Measurements from ENCODE around the gene ANKRD60. TPM values are rescaled to one million over a fixed set of nuclear protein-coding genes. Genes with fewer than 3 reads are reported as not detected.

Gene ANKRD60
- total RNA-seq, 1 donor from 2014 or later: not detected

DNA sequence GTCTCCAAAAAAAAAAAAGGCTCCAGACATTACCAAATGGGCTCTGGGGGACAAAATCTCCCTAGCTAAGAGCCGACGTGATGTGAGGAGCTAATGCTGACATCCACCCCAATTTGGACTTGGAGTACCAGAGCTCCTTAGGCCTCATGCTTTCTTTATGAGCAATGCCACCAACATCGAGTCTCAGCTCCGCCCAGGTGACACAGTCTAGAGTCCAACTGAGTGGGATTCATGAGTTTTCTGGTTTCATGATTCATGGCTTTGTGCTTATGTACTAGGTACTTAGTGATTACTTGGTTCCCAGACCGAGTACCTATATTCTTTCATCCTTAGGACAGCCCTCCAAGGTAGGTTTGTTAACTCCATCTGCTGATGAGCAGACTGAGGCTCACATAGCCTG lies 4.4 kb downstream of the ANKRD60 start:
- intact Hi-C loops (cut with micrococcal nuclease): no loop called here

DNA sequence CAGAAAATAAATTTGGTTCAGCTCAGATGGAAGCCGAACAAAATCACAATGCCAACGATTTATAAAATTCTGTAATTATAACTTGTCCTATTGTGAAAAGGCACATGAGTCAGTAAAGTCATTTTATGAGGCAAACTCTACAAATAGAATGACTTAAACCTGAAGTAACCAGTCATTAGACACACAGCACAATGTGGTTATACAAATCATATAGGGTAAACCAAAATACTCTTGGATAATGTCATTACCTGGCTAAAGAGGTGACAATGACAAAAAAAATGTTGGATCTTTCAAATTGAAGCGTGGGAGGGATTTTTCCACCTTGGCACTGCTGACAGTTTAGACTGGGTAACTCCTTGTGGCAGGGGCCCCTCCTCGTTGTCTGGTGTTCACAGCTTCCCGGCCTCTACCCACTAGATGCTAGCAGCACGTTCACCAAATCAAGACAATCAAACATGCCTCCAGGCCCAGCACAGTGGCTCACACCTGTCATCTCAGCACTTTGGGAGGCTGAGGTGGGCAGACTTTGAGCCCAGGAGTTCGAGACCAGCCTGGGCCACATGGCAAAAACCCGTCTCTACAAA lies 5.0 kb downstream of the ANKRD60 start:
- intact Hi-C loops (cut with micrococcal nuclease): no loop called here

DNA sequence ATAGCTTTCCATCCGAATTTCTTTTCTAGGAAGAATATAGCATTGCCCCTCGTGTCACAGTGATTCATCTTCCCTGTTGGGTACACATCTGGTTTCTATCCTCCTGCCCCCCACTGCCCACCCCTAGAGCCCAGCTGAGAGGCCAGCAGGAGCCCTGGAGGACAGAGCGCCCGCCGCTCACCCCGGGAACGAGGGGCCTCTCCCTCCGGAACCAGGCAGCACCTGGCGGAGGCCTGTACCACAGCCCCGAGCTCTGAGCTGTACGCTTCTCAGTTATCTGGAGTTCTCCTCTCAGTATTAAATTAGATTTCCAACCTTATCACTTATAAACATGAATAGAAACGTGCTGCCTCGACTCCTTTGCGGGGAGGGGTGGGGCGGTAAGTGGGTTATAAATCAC lies 6.0 kb downstream of the ANKRD60 start:
- intact Hi-C loops (cut with micrococcal nuclease): no loop called here

DNA sequence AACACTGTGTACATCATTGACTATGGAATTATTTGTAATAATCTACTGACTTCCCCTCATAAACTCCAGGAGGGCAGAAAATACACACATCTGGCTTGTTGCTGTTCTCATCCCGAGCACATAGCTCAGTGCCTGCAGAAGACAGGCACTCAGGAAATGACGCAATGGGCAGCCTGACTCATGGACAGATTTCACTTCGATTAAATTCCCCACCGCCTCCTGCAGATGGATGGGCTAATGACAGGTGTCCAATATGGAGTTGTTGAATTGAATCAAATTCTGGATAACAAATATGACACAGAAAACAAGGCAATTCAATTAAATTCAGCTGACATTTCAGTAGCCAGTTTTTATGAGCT lies 9.1 kb downstream of the ANKRD60 start:
- intact Hi-C loops (cut with micrococcal nuclease): no loop called here

- intact Hi-C loops (cut with micrococcal nuclease): no loop called here
Measured at GRCh38 chr20:58218665-58219341, 9.7 kb downstream of the ANKRD60 start.

- intact Hi-C loops (cut with micrococcal nuclease): no loop called here
Measured at GRCh38 chr20:58216334-58216733, 12.1 kb downstream of the ANKRD60 start.

- intact Hi-C loops (cut with micrococcal nuclease): no loop called here
Measured at GRCh38 chr20:58215116-58215515, 13.3 kb downstream of the ANKRD60 start.

GRCh38 chr20:58214310-58214709 lies 14.1 kb downstream of the ANKRD60 start:
- intact Hi-C loops (cut with micrococcal nuclease): no loop called here

GRCh38 chr20:58213716-58214115 lies 14.7 kb downstream of the ANKRD60 start:
- intact Hi-C loops (cut with micrococcal nuclease): no loop called here

DNA sequence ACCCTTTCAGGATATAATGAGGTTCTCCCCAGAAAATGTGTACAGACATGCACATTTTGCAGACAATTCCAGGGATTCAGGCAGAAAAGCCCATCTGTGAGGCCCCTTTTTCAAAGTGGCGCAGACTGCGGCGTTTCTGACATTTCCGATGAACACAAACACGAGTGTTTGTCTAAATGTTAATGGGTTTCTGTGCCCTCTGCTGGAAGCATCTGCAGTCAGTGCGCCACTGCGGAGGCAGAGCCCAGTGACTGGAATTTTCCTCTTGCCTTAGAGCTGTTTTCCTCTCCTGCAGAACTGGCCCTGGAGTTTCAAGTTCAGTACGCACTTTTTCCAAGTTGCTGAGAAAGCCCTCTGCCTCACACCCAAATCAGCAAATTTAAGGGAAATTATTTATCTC lies 15.3 kb downstream of the ANKRD60 start:
- intact Hi-C loops (cut with micrococcal nuclease): no loop called here

DNA sequence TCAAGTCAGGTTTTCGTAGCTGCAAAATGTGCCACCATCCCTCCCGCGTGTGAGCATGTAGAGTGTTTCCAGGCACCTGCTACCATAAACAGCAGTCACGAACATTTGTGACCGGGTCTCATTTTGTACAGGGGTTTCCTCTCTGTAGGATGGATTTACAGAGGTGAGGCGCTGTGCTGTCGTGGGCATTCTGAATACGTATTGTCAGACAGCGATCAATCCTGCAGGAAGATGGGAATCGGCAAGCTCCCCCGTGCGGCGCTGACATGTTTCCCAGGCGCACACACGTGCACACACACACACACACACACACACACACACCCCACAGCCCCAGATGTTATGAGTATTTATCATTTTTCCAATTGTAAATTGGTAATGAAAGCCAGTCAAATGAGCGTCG lies 15.8 kb downstream of the ANKRD60 start:
- intact Hi-C loops (cut with micrococcal nuclease): no loop called here

- intact Hi-C loops (cut with micrococcal nuclease): no loop called here
Measured at GRCh38 chr20:58210398-58210747, 18.1 kb downstream of the ANKRD60 start.

DNA sequence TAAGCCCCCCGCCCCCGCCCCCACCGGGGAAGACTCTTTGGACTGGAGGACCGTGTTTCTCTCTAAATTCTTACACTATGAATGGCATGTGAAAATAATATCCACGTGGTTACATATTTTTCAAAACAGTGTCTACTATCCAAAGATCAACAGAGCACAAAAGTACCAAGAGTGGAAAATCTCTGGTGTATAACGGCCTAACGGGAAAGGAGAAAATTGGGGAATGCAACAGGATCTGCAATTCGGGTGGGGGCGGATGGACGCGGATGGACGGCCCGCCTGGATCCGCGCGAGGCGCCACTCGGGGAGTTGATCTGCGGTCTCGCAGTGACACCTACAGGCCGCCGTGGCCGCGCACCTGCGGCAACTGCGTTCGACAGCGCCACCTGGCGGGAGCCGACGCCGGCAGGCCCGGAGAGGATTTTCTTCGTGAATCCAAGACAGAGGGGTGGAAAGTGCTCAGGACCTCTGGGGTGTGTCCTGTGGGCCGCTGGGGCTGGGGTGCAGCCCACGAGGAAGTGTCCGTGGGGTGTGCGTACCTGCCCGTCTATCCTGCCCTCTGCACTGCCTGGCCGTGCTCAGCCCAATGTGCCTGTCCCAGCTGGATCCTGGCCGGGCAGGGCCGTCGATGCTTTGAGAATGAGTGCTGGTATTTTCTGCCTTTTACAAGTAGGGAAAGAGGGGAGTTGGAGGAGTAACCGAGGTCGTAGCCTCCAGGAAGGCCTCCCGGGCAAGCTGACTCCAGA lies 18.6 kb downstream of the ANKRD60 start:
- intact Hi-C loops (cut with micrococcal nuclease): loop anchor here (2.0 to 10.0 kb wide), 3 partner anchors 17 to 695 kb away; no protein-coding TSS in a partner anchor

DNA sequence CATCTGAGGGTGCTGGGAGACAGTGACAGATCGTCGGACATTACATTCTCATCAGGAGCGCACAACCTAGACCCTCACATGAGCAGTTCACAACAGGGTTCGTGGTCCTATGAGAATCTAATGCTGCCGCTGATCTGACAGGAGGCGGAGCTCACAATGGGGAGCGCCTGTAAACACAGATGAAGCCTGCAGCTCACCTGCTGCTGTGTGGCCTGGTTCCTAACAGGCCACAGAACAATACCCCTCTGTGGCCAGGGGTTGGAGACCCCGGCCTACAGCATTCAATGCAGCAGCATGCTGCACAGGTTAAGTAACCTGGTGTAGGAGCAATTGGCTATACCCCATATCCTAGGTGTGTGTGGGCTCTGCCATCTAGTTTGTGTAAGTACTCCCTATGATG lies 19.5 kb downstream of the ANKRD60 start:
- intact Hi-C loops (cut with micrococcal nuclease): loop anchor here (2.0 to 10.0 kb wide), 3 partner anchors 16 to 694 kb away; no protein-coding TSS in a partner anchor

GRCh38 chr20:58205850-58206249 lies 22.6 kb downstream of the ANKRD60 start:
- intact Hi-C loops (cut with micrococcal nuclease): loop anchor here (10.0 kb wide), 1 partner anchor 691 kb away; no protein-coding TSS in a partner anchor

DNA sequence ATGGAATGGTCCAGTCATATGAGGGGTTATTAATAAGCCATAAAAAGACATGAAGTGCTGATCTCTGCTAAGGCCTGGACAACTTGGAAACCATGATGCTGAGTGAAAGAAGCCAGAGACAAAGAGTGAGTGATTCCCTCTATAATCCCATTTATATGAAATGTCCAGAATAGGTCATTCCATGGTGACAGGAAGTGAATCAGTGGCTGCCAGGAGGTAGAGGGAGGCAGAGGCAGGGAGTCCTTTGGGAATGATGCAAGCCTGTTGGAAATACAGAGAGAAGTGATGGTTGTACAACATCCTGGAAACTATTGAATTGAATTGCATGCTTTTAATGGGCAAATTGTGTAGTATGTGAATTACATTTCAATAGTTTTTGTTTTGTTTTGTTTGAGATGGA lies 26.4 kb downstream of the ANKRD60 start:
- intact Hi-C loops (cut with micrococcal nuclease): loop anchor here (10.0 kb wide), 1 partner anchor 687 kb away; no protein-coding TSS in a partner anchor

DNA sequence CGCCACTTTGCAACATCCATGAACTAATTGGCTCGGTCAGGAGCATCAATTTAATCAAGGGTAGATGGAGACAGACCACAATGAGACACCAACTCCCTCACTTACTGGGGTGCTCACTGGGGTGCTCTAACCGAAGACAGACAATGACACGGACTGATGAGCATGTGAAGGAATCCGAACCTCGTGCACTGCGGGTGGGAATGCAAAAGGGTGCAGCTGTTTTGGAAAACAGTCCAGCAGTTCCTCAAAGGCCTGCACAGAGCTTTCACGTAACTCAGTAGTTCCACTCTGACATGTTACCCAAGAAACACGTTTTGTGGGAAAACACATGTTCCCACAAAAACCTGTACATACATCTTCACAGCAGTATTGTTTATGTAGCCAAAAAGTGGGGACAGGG lies 26.8 kb downstream of the ANKRD60 start:
- intact Hi-C loops (cut with micrococcal nuclease): loop anchor here (10.0 kb wide), 1 partner anchor 687 kb away; no protein-coding TSS in a partner anchor

- intact Hi-C loops (cut with micrococcal nuclease): no loop called here
Measured at GRCh38 chr20:58199469-58199868, 29.0 kb downstream of the ANKRD60 start.

DNA sequence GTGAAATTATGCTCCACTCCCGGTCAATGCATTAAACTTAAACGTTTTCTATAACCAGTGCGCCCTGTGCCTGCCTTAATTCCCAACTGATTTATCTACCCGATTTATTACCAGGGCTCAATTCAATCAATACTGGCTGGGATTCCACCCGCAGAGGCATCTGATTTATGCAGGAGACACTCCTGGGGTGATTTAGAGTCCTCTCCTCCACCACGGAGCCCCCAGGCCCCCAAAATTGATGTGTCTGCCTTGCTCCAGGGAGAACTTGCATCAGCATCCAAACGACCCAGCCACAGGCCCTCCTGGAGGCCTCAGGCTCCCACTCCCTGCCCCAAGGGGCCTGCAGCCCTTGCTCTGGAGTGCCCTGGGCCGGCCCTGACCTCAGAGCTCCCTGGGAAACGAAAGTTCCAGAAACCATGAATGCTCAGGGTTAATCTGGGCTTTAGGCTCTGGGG lies 29.5 kb downstream of the ANKRD60 start:
- intact Hi-C loops (cut with micrococcal nuclease): no loop called here

GRCh38 chr20:58198384-58198783 lies 30.1 kb downstream of the ANKRD60 start:
- intact Hi-C loops (cut with micrococcal nuclease): no loop called here

- intact Hi-C loops (cut with micrococcal nuclease): no loop called here
Measured at GRCh38 chr20:58197185-58197469, 31.3 kb downstream of the ANKRD60 start.

DNA sequence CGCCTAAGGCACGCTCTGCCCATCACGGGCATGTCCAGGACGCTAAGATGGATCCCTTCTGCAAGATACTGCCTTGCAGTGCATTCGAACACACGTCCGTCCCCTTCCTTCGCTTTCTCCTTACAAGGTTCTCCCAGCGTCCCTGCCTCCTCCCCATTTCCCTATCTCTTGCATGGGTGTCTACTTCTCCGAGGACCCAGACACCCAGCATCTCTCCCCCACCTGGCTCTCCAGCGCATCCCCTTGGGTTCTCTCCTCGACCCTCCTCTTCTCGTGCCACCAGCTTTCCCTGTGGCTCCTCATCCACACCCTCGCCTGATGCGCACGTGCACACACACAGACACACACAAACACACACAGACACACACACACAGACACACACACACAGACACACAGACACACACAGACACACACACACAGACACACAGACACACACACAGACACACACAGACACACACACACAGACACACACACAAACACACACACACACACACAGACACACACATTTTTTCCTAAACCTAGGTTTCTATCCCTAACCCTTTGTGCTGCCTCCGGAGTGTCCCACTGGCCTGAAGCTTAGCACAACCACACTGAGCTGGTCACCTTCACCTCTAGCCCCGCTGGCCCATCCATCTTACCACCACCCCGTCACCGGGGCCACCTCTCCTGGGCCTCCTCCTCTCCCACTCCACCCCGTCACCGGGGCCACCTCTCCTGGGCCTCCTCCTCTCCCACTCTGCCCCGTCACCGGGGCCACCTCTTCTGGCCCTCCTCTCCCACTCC lies 31.9 kb downstream of the ANKRD60 start:
- intact Hi-C loops (cut with micrococcal nuclease): no loop called here
